Ammon's horn (tissue), 1 donor: Measurements from ENCODE around the gene NCAPH2.
"Not testable (repeated sequence)": the region's sequence is repeated elsewhere in the genome, so short reads cannot be mapped to it uniquely, and the experiment has no call there.

Source experiments
- DNase-seq: peaks from one replicate; pipeline ENCODE4 v3.0.0-alpha.2; 2016; ENCODE audit warnings: low spot score

The NCAPH2 gene

DNA sequence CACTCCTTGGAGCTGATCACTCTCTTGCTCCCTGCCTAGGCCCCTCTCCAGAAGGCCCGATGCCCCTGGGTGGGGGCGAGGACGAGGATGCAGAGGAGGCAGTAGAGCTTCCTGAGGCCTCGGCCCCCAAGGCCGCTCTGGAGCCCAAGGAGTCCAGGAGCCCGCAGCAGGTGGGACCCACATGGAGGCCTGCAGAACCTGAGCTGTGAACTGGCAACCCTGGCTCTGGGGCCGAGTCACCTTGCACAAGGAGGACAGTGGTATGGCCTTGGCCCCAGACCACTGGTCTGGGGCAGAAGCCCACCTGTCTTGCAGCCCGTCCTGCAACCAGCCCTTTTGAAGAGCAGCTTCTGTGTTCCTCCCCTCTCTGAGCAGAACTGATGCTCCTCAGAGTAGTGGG is 11.1 kb downstream of the NCAPH2 start:
- DNase-seq = no peak

GRCh38 chr22:50520184-50520583 is 12.2 kb downstream of the NCAPH2 start:
- DNase-seq = not testable (repeated sequence)

DNA sequence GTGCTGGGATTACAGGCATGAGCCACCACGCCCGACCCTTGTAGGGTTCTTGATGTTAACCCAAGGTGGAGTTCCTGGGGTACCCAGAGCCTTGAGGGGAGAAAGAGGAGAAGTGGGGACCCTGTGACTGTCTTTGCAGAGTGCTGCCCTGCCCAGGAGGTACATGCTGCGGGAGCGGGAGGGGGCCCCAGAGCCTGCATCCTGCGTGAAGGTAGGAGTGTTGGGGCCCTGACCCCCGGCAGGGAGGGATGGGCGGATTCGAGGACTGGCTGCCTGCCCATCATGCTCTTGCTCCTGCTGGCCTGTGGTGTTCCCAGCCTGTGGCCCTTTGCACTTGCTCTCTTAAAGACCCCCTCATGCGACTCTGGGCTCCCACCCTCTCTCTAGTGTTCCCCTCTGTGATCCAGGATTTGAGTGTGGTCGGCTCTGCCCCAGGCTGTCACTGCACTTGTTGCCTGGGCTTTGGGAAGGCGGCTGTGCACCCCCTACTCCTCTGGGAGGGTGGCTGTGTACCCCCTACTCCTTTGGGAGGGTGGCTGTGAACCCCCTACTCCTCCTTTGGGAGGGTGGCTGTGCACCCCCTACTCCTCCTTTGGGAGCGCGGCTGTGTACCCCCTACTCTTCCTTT is 12.9 kb downstream of the NCAPH2 start:
- no peak for DNase-seq

- no peak for DNase-seq
Observed at GRCh38 chr22:50521710-50522109, 13.7 kb downstream of the NCAPH2 start.

GRCh38 chr22:50522208-50522805 is 14.3 kb downstream of the NCAPH2 start:
- no peak for DNase-seq

DNA sequence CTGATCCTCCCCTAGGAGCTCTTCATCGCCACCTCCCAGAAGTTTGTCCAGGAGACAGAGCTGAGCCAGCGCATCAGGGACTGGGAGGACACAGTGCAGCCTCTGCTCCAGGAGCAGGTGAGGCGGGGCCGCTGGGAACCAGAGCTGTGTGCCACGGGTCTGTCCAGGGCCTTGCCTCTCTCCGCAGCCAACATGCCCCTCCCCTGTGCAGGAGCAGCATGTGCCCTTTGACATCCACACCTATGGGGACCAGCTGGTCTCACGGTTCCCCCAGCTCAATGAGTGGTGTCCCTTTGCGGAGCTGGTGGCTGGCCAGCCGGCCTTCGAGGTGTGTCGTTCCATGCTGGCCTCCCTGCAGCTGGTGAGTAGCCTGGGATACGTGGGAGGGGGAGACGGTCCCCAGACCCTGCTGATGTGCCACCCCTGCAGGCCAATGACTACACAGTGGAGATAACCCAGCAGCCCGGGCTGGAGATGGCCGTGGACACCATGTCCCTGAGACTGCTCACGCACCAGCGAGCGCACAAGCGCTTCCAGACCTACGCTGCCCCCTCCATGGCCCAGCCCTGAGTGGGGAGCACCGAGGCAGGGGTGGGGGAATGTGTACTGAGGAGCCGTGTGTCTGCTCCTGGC is 14.9 kb downstream of the NCAPH2 start:
- no peak for DNase-seq

DNA sequence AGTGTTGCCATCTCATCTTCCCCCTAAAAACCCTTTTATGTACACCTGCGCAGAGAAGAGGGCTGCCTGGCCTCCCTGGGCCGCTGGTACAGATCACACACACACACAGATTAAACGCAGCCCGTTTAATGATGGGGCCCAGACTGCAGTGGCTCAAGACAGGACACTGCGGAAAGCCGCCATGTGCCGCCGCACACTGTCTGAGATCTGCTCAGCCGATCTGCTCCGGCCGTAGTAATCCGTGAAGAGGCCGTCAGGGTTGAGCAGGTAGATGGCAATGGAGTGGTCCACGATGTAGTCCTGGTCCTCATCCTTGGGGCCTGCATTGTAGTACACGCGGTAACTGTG is 15.4 kb downstream of the NCAPH2 start:
- no peak for DNase-seq

GRCh38 chr22:50523806-50524675 is 16.0 kb downstream of the NCAPH2 start:
- no peak for DNase-seq

DNA sequence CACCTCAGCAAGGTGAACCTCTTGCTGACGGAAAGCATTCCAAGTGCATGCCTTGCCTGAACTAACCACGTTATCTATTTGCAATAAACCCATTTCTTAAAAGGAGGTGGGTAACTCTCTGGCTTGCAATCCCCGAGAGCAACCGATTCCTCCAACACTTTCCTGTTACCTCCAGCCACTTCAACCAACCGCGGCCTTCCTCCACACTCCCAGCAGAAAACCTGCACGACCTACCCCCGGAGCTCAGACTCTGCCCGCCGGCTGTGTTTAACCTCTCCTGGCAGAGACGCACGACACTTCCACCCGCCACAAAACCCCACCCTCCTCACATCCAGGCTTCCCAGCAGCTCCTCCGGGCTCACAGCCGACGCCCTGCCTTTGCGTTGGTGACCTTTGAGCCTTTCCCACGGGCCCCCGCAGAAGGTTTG is 16.7 kb downstream of the NCAPH2 start:
- no peak for DNase-seq

- peak; percentile 96 for DNase-seq
Observed at GRCh38 chr22:50525104-50525857, 17.3 kb downstream of the NCAPH2 start, which contains the start of gene SCO2. SCO2 (minus strand) TSS chr22:50525598; CDS start chr22:50524411, 1,187 bp downstream.

DNA sequence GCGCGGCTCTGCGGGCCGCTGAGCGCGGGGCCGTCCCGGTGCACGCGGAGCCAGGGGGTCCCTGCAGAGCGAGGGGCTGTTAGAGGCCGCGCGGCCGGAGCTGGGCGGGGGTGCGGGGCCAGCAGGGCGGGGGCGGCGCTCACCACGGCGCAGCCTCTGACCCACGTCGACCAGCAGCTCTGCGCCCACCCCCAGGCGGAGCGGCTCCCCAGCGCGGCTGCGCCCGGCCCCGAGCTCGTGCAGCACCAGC is 17.8 kb downstream of the NCAPH2 start:
- DNase-seq = no peak

GRCh38 chr22:50526108-50526833 is 18.2 kb downstream of the NCAPH2 start:
- peak; percentile 73 for DNase-seq

- DNase-seq = no peak
Observed at GRCh38 chr22:50526834-50527801, 19.1 kb downstream of the NCAPH2 start.

DNA sequence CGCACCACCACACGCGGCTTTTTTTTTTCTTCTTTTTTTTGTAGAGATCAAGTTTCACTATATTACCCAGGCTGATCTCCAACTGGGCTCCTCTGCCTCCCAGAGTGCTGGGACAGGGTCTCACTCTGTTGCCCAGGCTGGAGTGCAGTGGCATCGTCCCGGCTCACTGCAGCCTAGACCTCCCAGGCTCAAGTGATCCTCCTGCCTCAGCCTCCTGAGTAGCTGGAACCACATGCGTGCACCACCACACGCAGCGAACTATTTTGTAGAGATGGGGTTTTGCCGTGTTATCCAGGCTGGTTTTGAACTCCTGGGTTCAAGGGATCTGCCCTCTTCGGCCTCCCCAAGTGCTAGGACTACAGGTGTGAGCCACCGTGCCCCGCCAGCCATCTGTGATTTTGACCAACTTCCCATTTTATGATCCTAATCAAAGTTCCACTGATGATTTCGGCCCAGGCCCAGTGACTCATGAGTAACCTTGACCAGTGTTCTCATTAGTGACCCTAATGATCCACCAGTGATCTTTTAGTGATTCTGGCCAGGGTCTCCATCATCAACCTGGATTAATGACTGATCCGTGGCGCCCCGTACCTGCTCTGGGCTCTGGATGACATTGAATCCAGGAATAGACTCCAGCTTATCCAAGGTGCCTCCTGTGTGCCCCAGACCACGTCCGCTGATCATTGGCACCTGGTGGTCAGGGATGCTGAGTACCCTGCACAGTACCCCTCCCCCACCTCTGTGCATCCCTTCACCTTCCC is 20.1 kb downstream of the NCAPH2 start:
- DNase-seq = no peak

GRCh38 chr22:50528682-50529415 is 20.8 kb downstream of the NCAPH2 start:
- no peak for DNase-seq

- DNase-seq = no peak
Observed at GRCh38 chr22:50529416-50529896, 21.4 kb downstream of the NCAPH2 start.

DNA sequence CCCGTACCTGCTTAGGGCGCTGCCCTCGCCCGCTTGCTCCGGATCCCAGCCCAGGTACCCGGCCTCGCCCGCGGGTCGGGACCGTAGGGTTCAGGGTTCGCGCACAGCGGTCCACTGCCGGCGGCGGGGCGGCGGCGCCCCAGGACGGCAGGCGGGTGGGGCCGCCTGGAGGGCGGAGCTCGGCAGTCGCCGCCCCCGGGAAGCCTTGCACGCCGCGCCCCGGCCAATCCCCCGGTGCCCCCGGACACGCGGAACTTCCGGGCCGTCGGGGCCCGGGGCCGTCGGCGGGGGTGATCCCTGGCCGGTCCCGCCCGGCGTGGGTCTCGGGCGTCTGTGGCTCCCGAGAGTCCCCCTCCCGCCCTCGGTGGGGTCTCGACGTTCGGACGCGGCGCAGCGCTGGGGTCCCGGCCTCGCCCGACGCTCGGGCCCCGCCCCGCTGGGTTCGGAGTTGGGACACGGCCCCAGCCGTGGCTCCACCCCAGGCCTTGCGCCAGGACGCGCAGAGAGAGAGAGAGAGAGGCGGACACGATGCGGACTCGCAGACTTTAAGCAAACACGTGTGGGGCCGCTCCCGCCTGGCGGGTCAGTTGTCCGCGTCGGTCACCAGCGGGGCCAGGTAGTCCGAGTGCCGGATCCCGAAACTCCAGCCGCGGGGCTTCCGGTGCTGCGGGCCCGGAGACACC is 22.0 kb downstream of the NCAPH2 start, which contains the start of gene TYMP:
Gene TYMP, minus strand, starts transcription at position 116 of the 683 bp plus-strand sequence. CDS start 303 bp downstream, outside the sequence.
- DNase-seq = no peak

DNA sequence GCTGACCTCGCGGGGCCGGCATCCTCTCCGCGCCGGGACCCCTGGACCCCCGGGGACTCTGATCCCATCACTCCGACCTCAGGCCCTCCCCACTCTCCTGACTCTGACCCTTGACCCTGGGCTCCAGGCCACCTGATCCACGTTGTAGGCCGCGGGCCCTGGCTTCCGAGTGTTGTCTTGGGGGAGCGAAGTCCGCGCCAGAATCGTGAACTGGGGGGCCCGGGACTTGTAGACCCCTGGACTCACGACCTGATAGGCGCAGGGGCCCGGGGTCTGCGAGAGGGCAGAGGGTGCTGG is 22.5 kb downstream of the NCAPH2 start:
- no peak for DNase-seq
